DND-41 (cell line): Measurements from ENCODE around the gene ARSH.

Experiments
- ATAC-seq: fragments of 200-7000 bp; cut with Tn5 transposase; 3 replicates; pipeline ENCODE4 v1.9.1; 2021; ENCODE audit warnings: low read depth; ENCODE audit not compliant: insufficient read depth
- DNase-seq: peaks from one replicate; pipeline ENCODE4 v3.0.0-alpha.2; 2020
- H2AFZ ChIP-seq: 2 replicates; pipeline ENCODE4 v1.6.0; 2012; ENCODE audit warnings: low read depth, low read length
- H3K27ac ChIP-seq: 2 replicates; pipeline ENCODE4 v1.5.1; 2012; ENCODE audit warnings: low read length, inconsistent platforms
- H3K27me3 ChIP-seq: fragments of 200-600 bp; sonication (generic); 2 replicates; pipeline ENCODE4 v1.6.0; 2012; ENCODE audit warnings: low read length, mild to moderate bottlenecking, inconsistent platforms; ENCODE audit not compliant: insufficient read depth, poor library complexity
- H3K36me3 ChIP-seq: 2 replicates; pipeline ENCODE4 v1.5.1; 2012; ENCODE audit warnings: low read length, inconsistent platforms; ENCODE audit not compliant: insufficient read depth
- H3K4me1 ChIP-seq: 2 replicates; pipeline ENCODE4 v1.5.1; 2012; ENCODE audit warnings: mild to moderate bottlenecking, low read length; ENCODE audit not compliant: insufficient read depth
- H3K4me2 ChIP-seq: 2 replicates; pipeline ENCODE4 v1.6.0; 2012; ENCODE audit warnings: mild to moderate bottlenecking, moderate library complexity, low read length, inconsistent platforms; ENCODE audit not compliant: insufficient read depth
- H3K4me3 ChIP-seq, 2 experiments: fragments of 200-600 bp in 1 of 2; shearing (Covaris generic) in 1 of 2; 2 replicates each; pipeline ENCODE4 v1.5.1; 2012 to 2016; ENCODE audit warnings: inconsistent platforms in 2 of 2, low read length in 2 of 2, mild to moderate bottlenecking in 2 of 2, low read depth in 1 of 2, moderate library complexity in 1 of 2
- H3K79me2 ChIP-seq: 2 replicates; pipeline ENCODE4 v1.6.0; 2012; ENCODE audit warnings: low read length, inconsistent platforms; ENCODE audit not compliant: insufficient read depth
- H3K9ac ChIP-seq: 2 replicates; pipeline ENCODE4 v1.6.0; 2012; ENCODE audit warnings: low read depth, mild to moderate bottlenecking, inconsistent platforms, low read length, moderate library complexity
- H3K9me3 ChIP-seq: 2 replicates; pipeline ENCODE4 v1.5.1; 2012; ENCODE audit warnings: low read length, moderate library complexity, mild to moderate bottlenecking, inconsistent platforms; ENCODE audit not compliant: insufficient read depth, severe bottlenecking
- H4K20me1 ChIP-seq: 2 replicates; pipeline ENCODE4 v1.6.0; 2012; ENCODE audit warnings: low read length; ENCODE audit not compliant: insufficient read depth
- EZH2 ChIP-seq: IDR thresholded peaks from 3 replicates; pipeline ENCODE4 v1.6.1; 2012; ENCODE audit warnings: borderline replicate concordance, low read depth, mild to moderate bottlenecking, moderate library complexity, low read length, inconsistent platforms; ENCODE audit not compliant: severe bottlenecking
- TF ChIP-seq, protein P1 (sequence below): IDR thresholded peaks from 2 replicates; pipeline ENCODE4 v1.5.1; 2012; ENCODE audit warnings: borderline replicate concordance, low read length, moderate library complexity, mild to moderate bottlenecking; ENCODE audit not compliant: poor library complexity, severe bottlenecking; ENCODE audit errors: extremely low read depth

The ARSH gene

GRCh38 chrX:2984342-2984741 is 22.0 kb upstream of the ARSH start:
- H3K27me3 ChIP-seq, result no peaks in the 10 kb centered on the region
- H3K27ac ChIP-seq, result no peak overlapping the region
- no peak overlapping the region for H3K9ac ChIP-seq
- no peaks in the 10 kb centered on the region for H3K36me3 ChIP-seq
- no peak overlapping the region for H3K4me3 ChIP-seq
- H2AFZ ChIP-seq, result no peak overlapping the region
- no peaks in the 10 kb centered on the region for H3K79me2 ChIP-seq
- no peaks in the 10 kb centered on the region for H4K20me1 ChIP-seq
- H3K4me2 ChIP-seq, result no peak overlapping the region
- H3K9me3 ChIP-seq, result no peaks in the 10 kb centered on the region
- TF ChIP-seq EZH2, result no peak
- TF ChIP-seq, protein P1, sequence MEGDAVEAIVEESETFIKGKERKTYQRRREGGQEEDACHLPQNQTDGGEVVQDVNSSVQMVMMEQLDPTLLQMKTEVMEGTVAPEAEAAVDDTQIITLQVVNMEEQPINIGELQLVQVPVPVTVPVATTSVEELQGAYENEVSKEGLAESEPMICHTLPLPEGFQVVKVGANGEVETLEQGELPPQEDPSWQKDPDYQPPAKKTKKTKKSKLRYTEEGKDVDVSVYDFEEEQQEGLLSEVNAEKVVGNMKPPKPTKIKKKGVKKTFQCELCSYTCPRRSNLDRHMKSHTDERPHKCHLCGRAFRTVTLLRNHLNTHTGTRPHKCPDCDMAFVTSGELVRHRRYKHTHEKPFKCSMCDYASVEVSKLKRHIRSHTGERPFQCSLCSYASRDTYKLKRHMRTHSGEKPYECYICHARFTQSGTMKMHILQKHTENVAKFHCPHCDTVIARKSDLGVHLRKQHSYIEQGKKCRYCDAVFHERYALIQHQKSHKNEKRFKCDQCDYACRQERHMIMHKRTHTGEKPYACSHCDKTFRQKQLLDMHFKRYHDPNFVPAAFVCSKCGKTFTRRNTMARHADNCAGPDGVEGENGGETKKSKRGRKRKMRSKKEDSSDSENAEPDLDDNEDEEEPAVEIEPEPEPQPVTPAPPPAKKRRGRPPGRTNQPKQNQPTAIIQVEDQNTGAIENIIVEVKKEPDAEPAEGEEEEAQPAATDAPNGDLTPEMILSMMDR, result no peak
- no peaks in the 10 kb centered on the region for H3K4me1 ChIP-seq
- no peak for DNase-seq
- no peak for ATAC-seq

DNA sequence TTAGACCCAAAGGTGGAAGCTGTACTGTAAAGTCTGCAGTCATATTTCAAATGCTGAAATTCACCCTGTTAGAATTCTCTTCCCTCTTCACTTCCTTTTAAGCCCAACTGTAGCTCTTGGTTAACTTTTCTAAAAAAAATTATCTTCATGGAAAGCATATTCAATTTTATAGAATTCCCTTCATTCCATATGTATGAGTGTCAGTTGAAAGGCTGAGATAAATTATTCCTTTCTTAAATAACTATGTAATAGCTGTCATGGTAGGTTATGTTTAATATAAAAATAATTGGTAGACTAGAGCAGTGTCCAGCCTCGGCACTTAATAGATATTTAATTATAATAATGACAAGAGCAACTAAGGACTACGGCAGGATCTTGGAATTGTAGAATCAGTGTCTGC is 16.8 kb upstream of the ARSH start:
- no peak overlapping the region for H2AFZ ChIP-seq
- H3K27me3 ChIP-seq, result no peaks in the 10 kb centered on the region
- DNase-seq, result no peak
- H3K79me2 ChIP-seq, result no peaks in the 10 kb centered on the region
- no peak overlapping the region for H3K4me2 ChIP-seq
- no peak for ATAC-seq
- TF ChIP-seq EZH2, result no peak
- TF ChIP-seq, protein P1, result no peak
- no peak overlapping the region for H3K9ac ChIP-seq
- no peaks in the 10 kb centered on the region for H3K4me1 ChIP-seq
- no peak overlapping the region for H3K4me3 ChIP-seq
- H3K36me3 ChIP-seq, result no peaks in the 10 kb centered on the region
- no peaks in the 10 kb centered on the region for H3K9me3 ChIP-seq
- no peaks in the 10 kb centered on the region for H4K20me1 ChIP-seq
- no peak overlapping the region for H3K27ac ChIP-seq

GRCh38 chrX:3010532-3010931 is 4.2 kb downstream of the ARSH start:
- Histone ChIP-seq H3K27me3 (no peaks in the 10 kb centered on the region), H3K79me2 (no peaks in the 10 kb centered on the region)
- no peak for TF ChIP-seq EZH2
- TF ChIP-seq, protein P1, result no peak

GRCh38 chrX:3017492-3017891 is 11.1 kb downstream of the ARSH start:
- Histone ChIP-seq H3K27me3 (no peaks in the 10 kb centered on the region), H4K20me1 (no peaks in the 10 kb centered on the region), H3K79me2 (no peaks in the 10 kb centered on the region), H3K36me3 (no peaks in the 10 kb centered on the region), H2AFZ (no peak overlapping the region), H3K9me3 (no peaks in the 10 kb centered on the region), H3K4me1 (no peaks in the 10 kb centered on the region), H3K9ac (no peak overlapping the region), H3K27ac (no peak overlapping the region), H3K4me3 (no peak overlapping the region), H3K4me2 (no peak overlapping the region)
- DNase-seq, result no peak
- no peak for TF ChIP-seq EZH2
- TF ChIP-seq, protein P1, result no peak
- ATAC-seq, result no peak

More at GRCh38 chrX:3010532-3010931, 4.2 kb downstream of the ARSH start:
- H3K4me2 ChIP-seq, result no peak overlapping the region
- H2AFZ ChIP-seq, result no peak overlapping the region
- DNase-seq, result no peak
- no peak overlapping the region for H3K27ac ChIP-seq
- no peak overlapping the region for H3K9ac ChIP-seq
- no peaks in the 10 kb centered on the region for H3K4me1 ChIP-seq
- H4K20me1 ChIP-seq, result no peaks in the 10 kb centered on the region
- peaks cover 4% of the 10 kb centered on the region for H3K9me3 ChIP-seq
- H3K4me3 ChIP-seq, result no peak overlapping the region
- H3K36me3 ChIP-seq, result no peaks in the 10 kb centered on the region
- ATAC-seq, result no peak
